GM04503 (cell line): Measurements from ENCODE around the gene TMEM108.

Experiments
- DNase-seq: peaks from one replicate; pipeline ENCODE4 v3.0.0-alpha.2; 2012; ENCODE audit warnings: low read depth

The TMEM108 gene

DNA sequence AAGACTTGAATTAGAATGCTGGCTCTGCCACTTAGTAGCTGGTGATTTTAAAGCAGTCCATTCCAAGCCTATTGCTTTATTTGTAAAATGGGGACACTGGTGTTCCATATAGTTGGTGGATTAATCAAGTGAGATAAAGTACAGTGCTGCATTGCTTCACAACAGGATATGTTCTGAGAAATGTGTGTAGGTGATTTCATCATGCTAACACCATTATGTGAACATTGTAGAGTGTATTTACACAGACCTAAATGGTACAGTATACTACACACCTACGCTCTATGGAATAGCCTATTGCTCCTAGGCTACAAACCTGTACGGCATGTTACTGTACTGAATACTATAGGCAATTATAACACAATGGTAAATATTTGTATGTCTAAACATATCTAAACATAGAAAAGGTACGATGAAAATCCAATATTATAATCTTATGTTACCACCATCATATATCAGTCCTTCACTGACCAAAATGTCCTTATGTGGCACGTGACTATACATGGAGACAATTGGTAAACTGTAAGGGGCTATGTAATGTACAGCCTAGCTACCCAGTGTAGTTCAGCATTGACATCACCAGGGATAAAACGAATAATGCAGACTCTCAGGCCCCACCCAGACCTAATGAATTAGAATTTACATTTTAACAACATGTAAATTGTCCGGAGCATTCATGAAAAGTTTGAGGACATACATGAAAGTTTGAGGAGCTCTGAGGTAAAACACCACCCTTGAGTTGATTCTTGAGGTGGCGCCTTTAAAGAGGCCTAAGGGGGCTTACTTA lies 240.3 kb downstream of the TMEM108 start:
- no peak for DNase-seq

DNA sequence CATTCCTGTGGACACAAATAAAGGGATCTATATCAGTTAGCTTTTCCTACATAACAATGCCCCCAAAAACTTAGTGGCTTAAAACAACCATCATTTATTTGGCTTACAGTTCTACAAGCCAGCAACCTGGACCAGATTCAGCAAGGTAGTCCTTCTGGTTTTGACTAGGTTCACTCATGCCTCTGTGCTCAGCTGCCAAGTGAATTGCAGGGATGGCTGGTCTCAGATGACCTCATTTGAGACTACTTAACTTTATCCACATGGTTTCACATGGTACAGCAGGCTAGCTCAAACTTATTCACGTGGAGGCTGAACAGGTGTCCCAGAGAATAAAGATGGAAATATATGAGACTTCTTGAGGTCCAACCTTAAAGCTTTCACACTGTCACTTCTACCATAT lies 242.4 kb downstream of the TMEM108 start:
- DNase-seq, result no peak

DNA sequence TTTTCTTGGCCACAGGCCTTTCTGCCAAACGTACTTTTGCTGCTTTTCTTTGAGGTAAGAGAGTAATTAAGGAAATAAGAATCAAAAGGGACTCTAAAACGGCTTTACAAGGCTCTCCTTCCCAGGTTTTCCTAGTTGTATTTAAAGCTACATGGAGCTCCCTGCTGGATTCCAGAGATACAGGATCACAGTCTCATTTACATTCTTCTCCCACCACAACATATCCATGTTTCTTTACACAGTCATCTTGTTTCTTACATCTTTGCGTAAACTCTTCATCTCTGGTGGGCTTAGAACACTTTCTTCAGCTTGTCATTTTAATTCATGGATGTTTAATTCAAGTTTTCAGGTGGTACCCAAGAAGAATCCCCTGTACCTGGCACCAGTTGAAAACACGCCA lies 244.0 kb downstream of the TMEM108 start:
- no peak for DNase-seq

DNA sequence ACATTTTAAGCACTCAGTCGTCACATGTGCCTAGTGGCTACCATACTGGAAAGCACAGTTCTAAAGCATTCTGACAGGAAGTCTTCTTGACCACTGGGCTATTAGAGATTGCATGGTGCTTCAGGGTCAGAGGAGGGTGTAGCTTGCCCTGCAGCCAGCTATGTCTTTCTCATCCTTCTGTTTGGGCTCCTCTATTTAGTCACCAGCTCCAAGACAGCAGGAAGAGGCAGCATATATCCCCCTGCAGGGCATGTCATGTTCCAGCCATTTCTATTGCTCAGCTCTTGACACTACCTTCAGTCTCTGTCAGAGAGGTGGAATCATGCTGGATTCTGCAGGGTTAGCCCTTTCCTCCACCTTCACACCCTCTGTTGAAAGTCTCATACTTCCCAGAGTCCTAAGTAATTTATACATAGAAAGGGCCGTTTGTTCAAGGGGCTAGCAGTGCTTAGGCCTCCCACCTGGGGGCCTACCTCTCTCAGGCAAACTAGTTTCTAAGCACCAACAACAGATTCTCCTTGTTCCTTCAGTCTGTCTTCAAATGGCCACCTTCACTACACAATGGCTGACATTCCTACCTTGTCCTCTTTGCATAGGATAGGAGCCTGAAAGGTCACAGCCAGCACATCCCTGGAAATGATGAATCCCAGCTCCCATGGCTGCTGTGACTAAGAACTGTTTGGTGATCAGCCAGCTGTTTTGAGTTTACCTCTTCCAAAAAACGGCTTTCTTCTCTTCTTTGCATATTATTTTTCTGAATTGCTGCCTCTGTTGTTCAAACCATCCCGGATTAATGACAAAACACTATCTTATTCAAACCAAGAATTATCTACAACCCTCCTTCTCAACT lies 246.0 kb downstream of the TMEM108 start:
- no peak for DNase-seq

DNA sequence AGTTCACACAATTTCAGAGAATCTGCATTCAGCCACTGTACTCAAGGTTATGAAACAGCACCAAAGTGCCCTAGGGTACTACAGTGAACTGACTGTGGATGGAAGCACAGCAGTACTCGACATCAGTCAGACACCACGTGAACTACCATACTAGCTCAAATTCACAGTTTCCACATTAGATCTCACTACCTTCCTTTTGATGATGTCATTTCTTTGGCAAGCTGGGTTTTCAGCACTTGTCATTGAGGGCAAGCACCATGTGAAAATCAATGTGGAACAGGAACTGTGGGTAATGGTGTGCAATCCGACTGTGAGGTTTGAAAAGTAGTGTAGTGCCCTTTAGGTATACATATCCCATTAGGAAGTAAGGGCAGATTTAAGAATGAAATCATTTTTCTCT lies 251.1 kb downstream of the TMEM108 start:
- no peak for DNase-seq

DNA sequence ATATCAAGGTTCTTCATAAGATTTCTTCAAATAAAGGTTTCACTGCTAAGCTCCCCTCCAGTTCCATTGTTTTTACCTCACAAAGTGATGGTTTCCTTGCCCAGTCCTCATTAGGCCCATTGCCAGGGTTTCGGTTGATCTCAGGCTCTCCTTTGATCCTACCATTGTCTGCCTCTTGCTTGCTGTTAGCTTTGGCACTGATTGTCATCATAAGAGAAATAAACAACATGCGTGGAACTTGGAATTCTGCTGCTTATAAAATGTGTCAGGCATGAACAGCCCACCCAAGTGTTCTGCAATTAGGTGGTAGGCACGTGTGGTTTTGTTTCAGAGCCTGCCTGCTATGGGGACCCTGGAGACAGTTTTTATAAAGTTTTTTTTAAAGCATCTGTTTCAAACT lies 254.1 kb downstream of the TMEM108 start:
- DNase-seq, result no peak

DNA sequence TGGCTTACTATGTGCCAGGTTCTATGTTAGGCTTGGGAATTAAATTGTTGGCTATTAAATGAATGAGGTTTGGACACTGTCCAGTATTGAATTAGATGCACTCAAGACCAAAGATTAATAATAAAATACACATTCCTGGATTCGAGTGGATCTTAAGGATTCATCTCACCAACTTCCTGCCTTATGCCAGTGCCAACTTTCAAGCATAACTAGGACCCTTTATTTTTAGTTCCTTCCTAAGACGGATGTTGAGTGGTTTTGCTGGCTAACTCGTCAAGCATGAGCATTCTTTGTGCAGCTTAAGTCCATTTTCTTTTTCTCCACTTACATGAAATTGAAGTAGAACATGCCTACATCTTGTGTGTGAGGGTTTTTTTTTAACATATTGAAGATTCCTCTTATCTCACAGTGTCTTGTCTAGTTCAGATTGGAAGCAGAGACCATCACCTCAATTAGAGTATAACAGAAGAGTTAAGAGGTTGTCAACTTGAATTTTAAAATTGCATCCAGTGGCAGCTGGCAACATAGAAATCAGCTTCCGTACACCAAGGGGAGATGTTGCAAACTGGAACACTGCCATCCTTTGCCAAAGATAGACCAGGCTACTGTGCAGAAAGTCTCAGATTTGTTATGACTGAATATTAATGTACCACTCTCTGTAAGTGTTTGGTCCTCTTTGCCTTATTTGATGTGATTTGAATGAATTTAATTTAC lies 255.4 kb downstream of the TMEM108 start:
- no peak for DNase-seq

DNA sequence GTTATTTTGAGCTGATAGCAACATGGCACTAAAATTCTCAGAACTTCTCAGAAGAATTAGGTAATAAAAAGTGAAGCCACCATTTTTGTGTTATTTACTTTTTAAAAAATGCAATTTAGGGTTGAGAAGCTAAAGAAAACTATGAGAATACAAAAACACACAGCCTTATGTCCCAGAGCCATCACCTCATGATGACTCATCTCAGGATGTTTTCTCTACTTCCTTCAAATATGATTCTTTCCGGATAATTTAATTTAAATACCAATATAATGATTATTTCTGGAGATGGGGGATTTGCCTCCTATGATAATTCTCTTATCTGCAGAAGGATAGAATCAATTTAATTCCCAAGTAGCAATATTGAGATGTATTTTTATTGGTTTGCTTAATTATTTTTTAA lies 256.1 kb downstream of the TMEM108 start:
- no peak for DNase-seq

DNA sequence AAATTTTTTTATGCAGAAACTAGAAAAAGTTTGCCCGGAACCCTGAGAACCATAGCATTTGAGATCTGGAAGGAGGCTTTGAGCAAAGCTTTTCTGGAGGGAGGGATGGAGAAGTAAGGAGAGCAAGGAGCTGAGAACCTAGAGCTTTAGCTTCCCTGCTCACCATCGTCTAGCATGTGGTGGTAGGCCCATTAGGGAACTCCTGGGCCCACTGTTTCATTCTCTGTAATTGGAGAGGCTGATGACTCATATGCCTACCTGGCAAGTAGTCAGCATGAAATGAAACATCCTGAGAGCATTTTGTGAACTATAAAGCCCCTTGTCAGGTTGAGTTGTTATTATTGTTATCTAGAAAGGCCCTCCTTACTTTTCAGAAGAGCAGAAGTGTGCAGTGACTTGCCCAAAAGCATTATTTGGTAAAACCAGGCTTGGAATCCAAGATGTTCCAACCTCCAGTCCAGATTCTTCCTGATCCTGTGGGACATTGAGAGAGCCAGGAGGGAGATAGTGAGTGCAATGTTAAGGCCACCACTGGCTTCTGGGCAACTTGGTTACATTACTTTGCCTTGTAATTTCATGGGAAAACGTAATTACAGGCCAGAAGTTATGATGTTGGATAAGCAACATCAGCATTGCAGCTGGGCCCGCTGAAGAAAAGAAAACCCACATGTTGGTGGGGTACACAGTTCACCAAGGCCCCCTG lies 257.2 kb downstream of the TMEM108 start:
- no peak for DNase-seq

DNA sequence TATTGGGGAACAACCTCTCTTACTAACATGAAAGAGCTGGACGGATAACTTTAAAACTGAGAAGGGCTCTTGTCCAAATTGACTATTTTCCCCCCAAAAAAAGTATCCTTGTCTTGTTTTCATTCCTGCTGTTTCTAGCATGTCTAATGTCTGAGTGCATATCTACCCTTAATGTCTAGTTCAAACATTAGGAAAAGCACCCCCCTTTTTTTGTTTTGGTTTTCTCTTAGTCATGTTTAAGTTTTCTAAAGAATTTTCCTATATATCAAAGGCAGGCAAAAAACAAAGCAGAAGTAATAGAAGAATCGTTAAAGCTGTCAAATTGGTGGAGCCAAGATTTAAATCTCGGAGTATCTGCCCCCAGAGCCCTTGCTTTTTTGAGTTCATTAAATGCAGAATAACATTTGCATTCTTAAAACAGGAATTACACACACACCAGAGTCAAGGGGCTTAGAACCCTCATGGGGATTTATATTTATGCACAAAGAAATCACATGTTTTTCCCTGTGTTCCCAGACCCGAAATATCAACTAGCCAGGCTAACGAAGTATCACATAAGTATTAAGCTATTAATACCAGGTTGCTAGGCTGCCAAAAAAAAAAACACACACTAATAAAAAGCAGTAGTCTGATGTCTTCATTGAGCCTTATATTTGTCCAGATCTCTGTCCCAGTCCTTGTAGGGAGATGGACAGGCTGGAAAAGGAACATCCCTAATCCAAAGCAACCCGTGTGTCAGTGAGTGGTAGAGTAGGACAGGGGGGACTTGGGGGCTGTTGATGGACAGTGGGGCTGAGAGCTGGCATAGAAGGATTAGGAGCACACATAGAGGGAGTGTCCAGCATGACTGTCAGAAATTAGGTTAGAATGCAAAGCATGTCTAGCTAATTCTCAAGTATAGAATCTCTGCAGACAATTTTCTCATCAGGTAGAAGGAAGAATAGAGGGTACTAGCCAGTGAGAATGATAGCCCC lies 258.0 kb downstream of the TMEM108 start:
- DNase-seq, result no peak

DNA sequence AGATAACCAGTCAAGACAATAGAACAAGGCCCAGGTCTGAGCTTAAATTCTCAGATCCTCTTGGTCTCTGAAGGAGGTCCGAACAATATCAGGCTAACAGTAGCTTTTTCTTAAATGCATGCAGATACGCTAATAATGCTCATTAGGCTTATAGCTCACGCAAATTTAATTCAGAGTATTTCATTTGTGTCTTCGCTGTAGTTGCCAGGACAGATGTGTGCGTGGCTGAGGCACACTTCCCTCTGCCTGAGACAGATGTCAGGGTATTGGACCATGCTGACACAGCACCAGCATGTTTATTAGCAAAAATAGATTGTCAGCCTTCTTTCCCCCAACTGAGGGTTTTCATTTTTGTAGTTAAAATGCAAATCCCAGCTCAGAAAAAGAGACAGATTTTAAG lies 258.8 kb downstream of the TMEM108 start:
- DNase-seq, result no peak

DNA sequence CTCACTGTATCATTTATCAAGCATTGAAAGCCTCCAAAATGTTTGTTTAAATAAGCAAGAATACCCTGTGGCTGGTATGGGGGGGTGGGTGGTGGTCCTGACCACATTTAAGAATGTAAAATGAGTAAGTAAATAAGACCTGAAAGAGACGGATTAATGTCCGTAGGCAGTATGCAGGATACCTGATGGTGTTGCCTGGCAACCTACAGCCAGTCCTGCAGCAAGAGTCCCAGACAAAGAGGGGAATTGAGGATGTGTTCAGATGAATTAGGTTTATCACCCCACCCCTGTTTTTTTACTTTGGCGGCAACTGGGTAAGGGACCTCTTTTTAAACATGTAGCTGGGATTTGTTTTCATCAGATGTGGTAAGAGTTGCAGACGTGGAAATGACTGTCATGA lies 261.9 kb downstream of the TMEM108 start:
- no peak for DNase-seq

DNA sequence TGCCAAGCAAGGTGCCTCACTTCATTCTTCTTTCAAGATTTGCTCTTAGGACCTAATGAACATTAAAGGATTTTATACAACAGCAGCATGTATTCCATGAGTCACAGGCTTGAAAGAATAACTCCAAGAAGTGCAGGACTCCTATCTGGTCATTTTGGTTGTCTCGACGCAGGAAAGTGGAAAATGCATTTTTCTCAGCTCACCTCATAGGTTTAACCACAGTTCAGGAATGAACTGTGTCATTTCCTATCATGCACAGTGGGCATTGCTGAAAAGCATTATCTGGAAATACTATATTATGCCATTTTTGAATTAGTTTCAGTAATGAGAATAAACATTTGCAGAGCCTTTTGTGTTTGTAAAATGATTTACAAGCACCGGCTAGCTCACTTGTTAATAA lies 263.0 kb downstream of the TMEM108 start:
- peak; percentile 27 for DNase-seq

DNA sequence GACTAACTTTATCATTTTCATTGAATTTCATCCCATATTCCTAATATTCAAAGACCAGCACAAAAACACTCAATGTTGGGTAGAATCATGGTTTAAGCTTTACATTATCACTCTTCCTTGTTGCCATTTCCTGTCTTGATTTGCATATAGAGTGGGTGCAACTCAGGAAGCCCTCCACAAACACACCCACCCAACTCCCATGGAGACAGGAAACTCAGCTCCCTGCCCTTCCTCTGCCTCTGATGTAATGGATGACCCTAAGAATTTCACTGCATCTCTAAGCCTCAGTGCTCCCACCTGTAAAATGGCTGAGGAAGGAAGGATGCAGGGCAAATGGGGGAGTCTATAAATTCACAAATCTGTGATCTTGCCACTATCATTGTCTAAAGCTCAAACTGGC lies 263.5 kb downstream of the TMEM108 start:
- no peak for DNase-seq

DNA sequence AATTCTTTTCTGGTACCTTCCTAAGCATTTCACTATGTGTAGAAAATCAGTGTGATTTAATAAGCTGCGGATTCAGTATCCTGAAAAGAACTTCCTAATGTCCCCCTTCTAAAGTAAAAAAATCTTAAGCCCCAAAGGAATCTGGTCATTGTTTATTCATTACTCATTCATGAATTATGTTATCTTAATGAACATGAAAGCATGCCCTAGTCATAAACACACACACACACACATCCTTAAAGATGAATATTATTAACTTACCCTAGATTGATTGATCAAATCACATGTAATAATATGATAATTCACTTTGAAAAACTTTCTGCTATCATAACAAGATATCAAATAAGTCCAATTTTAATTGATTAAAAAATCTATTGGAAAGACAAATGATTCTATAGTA lies 265.2 kb downstream of the TMEM108 start:
- DNase-seq, result no peak

DNA sequence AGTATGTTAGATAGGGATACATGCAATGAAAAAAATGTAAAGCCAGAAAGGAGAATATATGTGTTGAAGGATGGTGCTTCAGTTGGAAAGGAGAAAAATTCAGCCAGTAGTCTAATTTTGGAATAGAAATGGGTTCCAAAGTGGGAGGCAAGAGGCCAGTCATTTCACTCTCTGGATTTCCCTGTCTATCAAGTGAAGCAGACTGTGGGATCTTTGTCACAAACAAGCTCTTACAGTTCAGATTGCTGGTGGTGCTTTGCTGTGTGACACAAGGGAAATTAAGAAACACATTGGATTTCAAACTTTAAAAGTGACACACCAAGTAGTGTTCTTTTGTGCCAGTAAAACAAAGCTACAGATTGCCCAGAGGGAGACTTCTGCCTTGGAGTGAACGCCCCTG lies 279.7 kb downstream of the TMEM108 start:
- no peak for DNase-seq

DNA sequence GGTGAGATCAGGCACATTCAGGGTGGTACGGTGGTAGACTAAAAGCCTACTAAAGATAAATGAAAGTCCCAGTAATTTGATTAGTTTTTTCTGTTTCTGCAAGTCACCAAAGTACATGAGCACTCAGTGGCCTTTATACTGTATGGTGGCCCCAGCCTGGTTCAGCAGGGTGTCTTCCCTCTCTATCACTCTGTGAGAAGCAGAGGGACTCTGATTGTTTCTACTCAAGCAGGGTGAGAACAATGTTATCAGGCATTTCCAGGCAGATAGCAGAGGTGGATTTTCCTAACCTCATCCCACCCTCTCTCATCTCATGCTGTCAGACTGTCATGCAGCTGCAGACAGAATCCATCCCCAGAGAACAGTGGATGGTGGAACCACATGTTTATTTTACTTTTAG lies 290.2 kb downstream of the TMEM108 start:
- no peak for DNase-seq

DNA sequence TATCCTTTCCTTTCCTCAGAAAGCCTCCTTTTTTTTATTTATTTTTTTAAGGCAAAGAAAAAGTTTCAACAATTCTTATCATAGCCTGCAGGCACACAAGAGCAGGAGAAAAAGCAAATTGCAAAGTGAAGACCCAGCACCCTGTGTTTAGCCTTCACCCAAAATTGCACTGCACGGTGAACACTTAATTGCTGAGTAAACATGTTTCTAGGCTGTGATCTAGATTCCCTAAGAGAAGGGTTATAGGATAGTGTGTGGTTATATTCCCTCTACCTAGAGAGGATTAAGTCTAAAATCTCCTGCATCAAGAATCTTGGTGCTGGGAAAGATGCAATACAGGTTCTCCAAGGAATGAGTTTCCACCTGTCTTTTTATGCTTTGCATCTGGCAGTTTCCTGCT lies 291.4 kb downstream of the TMEM108 start:
- no peak for DNase-seq

DNA sequence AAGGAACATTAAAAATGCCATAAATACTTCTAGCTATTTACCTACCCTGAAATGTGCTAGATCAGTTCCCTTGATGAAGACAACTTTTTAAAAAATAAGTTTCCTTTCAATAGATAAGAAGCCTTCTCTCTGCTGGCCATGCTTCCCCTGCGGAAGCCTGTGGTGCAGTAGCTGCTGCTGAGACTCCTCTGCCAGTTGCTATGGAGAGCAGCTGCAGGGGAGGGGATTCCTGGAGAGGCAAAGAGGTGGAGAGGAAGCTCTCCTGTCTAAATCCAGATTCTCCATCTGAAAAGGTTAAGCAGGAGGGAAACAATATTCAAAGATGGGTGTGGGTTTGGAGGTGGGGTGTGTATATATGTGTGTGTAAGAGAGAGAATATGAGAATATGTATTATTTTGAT lies 291.9 kb downstream of the TMEM108 start:
- no peak for DNase-seq

DNA sequence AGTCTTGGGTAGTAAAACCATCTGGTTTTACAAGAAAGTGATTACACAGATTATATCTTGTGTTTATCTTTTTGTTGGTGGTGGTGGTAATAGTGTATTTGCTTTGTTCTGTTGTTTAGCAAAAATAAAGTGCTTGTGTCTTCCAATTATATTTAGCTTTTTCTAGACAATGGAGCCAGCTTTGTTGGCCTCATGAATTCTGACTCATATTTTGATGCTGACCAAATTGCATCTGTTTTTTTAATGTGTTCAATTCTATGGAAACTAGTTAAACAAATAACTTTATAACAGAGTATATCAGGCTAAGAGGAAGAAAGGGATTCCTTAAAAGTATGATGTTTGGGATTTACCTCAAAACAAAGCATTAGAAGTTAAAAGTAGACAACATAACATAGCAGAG lies 292.3 kb downstream of the TMEM108 start:
- DNase-seq, result no peak

DNA sequence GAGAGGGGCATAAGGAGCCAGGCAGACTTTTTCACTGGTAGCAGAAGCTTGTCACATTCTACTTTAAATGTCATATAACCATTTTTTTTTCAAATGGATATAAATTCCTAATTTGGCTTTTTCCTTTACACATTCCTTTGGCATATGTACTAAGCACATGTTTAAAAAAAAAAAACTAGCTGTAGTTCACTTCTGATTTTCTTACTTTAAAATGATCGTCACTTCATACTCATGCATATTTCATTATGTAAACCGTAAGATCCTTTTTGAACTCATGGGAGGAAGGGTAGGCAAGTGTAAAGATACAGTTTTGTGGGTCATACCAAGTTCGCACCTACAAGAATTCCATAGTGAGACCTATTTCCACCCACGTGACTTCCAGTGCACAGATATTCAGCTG lies 316.5 kb downstream of the TMEM108 start:
- DNase-seq, result no peak
